Neuron (in vitro differentiated cells): ENCODE measurements around the gene AOPEP.

ENCODE experiments used
- H2AFZ ChIP-seq: one replicate; pipeline ENCODE4 v1.6.1; 2013; ENCODE audit warnings: low read depth, mild to moderate bottlenecking, inconsistent platforms, low read length, moderate library complexity
- H3K27me3 ChIP-seq: one replicate; pipeline ENCODE4 v1.6.1; 2013; ENCODE audit warnings: low read length; ENCODE audit not compliant: insufficient read depth
- H3K36me3 ChIP-seq: one replicate; pipeline ENCODE4 v1.6.1; 2013; ENCODE audit warnings: low read length; ENCODE audit not compliant: insufficient read depth
- H3K4me1 ChIP-seq: one replicate; pipeline ENCODE4 v1.6.1; 2013; ENCODE audit warnings: low read length; ENCODE audit not compliant: insufficient read depth
- H3K4me3 ChIP-seq: 2 replicates; pipeline ENCODE4 v1.5.1; 2013; ENCODE audit warnings: mild to moderate bottlenecking, low read length, moderate library complexity
- H3K9me3 ChIP-seq: one replicate; pipeline ENCODE4 v1.6.1; 2013; ENCODE audit warnings: low read length

AOPEP gene

GRCh38 chr9:94864196-94864595, 137.7 kb downstream of the AOPEP start:
- Histone ChIP-seq H3K36me3 (no peaks in the 10 kb centered on the region), H3K4me3 (no peak overlapping the region), H3K9me3 (no peaks in the 10 kb centered on the region), H3K27me3 (no peaks in the 10 kb centered on the region), H3K4me1 (peaks cover 21% of the 10 kb centered on the region), H2AFZ (no peak overlapping the region)

- H3K27me3 ChIP-seq, result no peaks in the 10 kb centered on the region
- peak overlapping the region; percentile 92 for H2AFZ ChIP-seq
- no peak overlapping the region for H3K4me3 ChIP-seq
- H3K9me3 ChIP-seq, result no peaks in the 10 kb centered on the region
- H3K36me3 ChIP-seq, result no peaks in the 10 kb centered on the region
- H3K4me1 ChIP-seq, result peaks cover 21% of the 10 kb centered on the region
Observed at GRCh38 chr9:94864862-94865509, 138.5 kb downstream of the AOPEP start.

- no peaks in the 10 kb centered on the region for H3K27me3 ChIP-seq
- H2AFZ ChIP-seq, result peak overlapping the region; percentile 92
- no peaks in the 10 kb centered on the region for H3K36me3 ChIP-seq
- no peak overlapping the region for H3K4me3 ChIP-seq
- peaks cover 21% of the 10 kb centered on the region for H3K4me1 ChIP-seq
- H3K9me3 ChIP-seq, result no peaks in the 10 kb centered on the region
Observed at GRCh38 chr9:94865582-94866452, 139.3 kb downstream of the AOPEP start.

- H3K27me3 ChIP-seq, result no peaks in the 10 kb centered on the region
- peaks cover 21% of the 10 kb centered on the region for H3K4me1 ChIP-seq
- no peaks in the 10 kb centered on the region for H3K9me3 ChIP-seq
- H3K4me3 ChIP-seq, result no peak overlapping the region
- H3K36me3 ChIP-seq, result no peaks in the 10 kb centered on the region
- H2AFZ ChIP-seq, result no peak overlapping the region
Observed at GRCh38 chr9:94866770-94867169, 140.3 kb downstream of the AOPEP start.

- Histone ChIP-seq H3K4me1 (peaks cover 21% of the 10 kb centered on the region), H3K9me3 (no peaks in the 10 kb centered on the region), H3K36me3 (no peaks in the 10 kb centered on the region), H2AFZ (no peak overlapping the region), H3K4me3 (no peak overlapping the region), H3K27me3 (no peaks in the 10 kb centered on the region)
Observed at GRCh38 chr9:94867281-94867841, 140.9 kb downstream of the AOPEP start.

- Histone ChIP-seq H3K27me3 (no peaks in the 10 kb centered on the region), H3K4me3 (no peak overlapping the region), H3K9me3 (no peaks in the 10 kb centered on the region), H3K36me3 (no peaks in the 10 kb centered on the region), H2AFZ (no peak overlapping the region), H3K4me1 (peaks cover 21% of the 10 kb centered on the region)
Observed at GRCh38 chr9:94867842-94868312, 141.4 kb downstream of the AOPEP start.

- no peak overlapping the region for H3K4me3 ChIP-seq
- no peaks in the 10 kb centered on the region for H3K36me3 ChIP-seq
- peaks cover 21% of the 10 kb centered on the region for H3K4me1 ChIP-seq
- H2AFZ ChIP-seq, result no peak overlapping the region
- H3K9me3 ChIP-seq, result no peaks in the 10 kb centered on the region
- no peaks in the 10 kb centered on the region for H3K27me3 ChIP-seq
Observed at GRCh38 chr9:94868464-94868863, 142.0 kb downstream of the AOPEP start.

GRCh38 chr9:94869415-94869843, 142.9 kb downstream of the AOPEP start:
- Histone ChIP-seq H3K36me3 (no peaks in the 10 kb centered on the region), H3K4me3 (no peak overlapping the region), H3K27me3 (no peaks in the 10 kb centered on the region), H2AFZ (no peak overlapping the region), H3K9me3 (no peaks in the 10 kb centered on the region), H3K4me1 (peaks cover 21% of the 10 kb centered on the region)

- Histone ChIP-seq H3K4me3 (no peak overlapping the region), H2AFZ (no peak overlapping the region), H3K4me1 (peaks cover 17% of the 10 kb centered on the region), H3K27me3 (no peaks in the 10 kb centered on the region), H3K36me3 (no peaks in the 10 kb centered on the region), H3K9me3 (no peaks in the 10 kb centered on the region)
Observed at GRCh38 chr9:94870465-94870792, 143.9 kb downstream of the AOPEP start.

GRCh38 chr9:94870793-94871558, 144.5 kb downstream of the AOPEP start:
- H3K27me3 ChIP-seq, result no peaks in the 10 kb centered on the region
- H3K4me3 ChIP-seq, result no peak overlapping the region
- no peaks in the 10 kb centered on the region for H3K36me3 ChIP-seq
- H3K9me3 ChIP-seq, result no peaks in the 10 kb centered on the region
- peaks cover 13% of the 10 kb centered on the region for H3K4me1 ChIP-seq
- no peak overlapping the region for H2AFZ ChIP-seq

- Histone ChIP-seq H3K9me3 (no peaks in the 10 kb centered on the region), H3K4me3 (no peak overlapping the region), H3K4me1 (peaks cover 4% of the 10 kb centered on the region), H2AFZ (no peak overlapping the region), H3K27me3 (no peaks in the 10 kb centered on the region), H3K36me3 (no peaks in the 10 kb centered on the region)
Observed at GRCh38 chr9:94872083-94872833, 145.8 kb downstream of the AOPEP start.

GRCh38 chr9:94872891-94873511, 146.5 kb downstream of the AOPEP start:
- H2AFZ ChIP-seq, result no peak overlapping the region

More at GRCh38 chr9:94872891-94873511, 146.5 kb downstream of the AOPEP start:
- Histone ChIP-seq H3K36me3 (no peaks in the 10 kb centered on the region), H3K27me3 (no peaks in the 10 kb centered on the region), H3K9me3 (no peaks in the 10 kb centered on the region), H3K4me1 (no peaks in the 10 kb centered on the region), H3K4me3 (no peak overlapping the region)
